GM21423 (cell line): ENCODE data around the gene MAN1C1.
"Not testable (repeated sequence)": the region's sequence is repeated elsewhere in the genome, so short reads cannot be mapped to it uniquely, and the experiment has no call there.

Experiments
- ATAC-seq: cut with Tn5 transposase; IDR thresholded peaks from one replicate; pipeline ENCODE4 v1.9.1; 2021; ENCODE audit warnings: mild to moderate bottlenecking, moderate library complexity; ENCODE audit not compliant: unreplicated experiment

Gene MAN1C1

GRCh38 chr1:25653558-25653957 is 37.0 kb downstream of the MAN1C1 start:
- ATAC-seq = no peak

GRCh38 chr1:25654109-25654660 is 37.6 kb downstream of the MAN1C1 start:
- no peak for ATAC-seq

- ATAC-seq = no peak
These were observed 40.7 kb downstream of the MAN1C1 start for GRCh38 chr1:25657121-25657882.

GRCh38 chr1:25657883-25658760 is 41.5 kb downstream of the MAN1C1 start:
- ATAC-seq = no peak

- ATAC-seq = no peak
These were observed 42.3 kb downstream of the MAN1C1 start for GRCh38 chr1:25658791-25659431.

- no peak for ATAC-seq
These were observed 44.6 kb downstream of the MAN1C1 start for GRCh38 chr1:25661043-25661815.

GRCh38 chr1:25662061-25662460 is 45.5 kb downstream of the MAN1C1 start:
- ATAC-seq = no peak

- ATAC-seq = not testable (repeated sequence)
These were observed 46.4 kb downstream of the MAN1C1 start for GRCh38 chr1:25662959-25663358.

- no peak for ATAC-seq
These were observed 48.0 kb downstream of the MAN1C1 start for GRCh38 chr1:25664357-25665199.

GRCh38 chr1:25666460-25666859 is 49.9 kb downstream of the MAN1C1 start:
- no peak for ATAC-seq

GRCh38 chr1:25668931-25669573 is 52.5 kb downstream of the MAN1C1 start:
- ATAC-seq = no peak

- no peak for ATAC-seq
These were observed 53.4 kb downstream of the MAN1C1 start for GRCh38 chr1:25669781-25670567.

- ATAC-seq = no peak
These were observed 55.3 kb downstream of the MAN1C1 start for GRCh38 chr1:25671929-25672328.

- no peak for ATAC-seq
These were observed 56.3 kb downstream of the MAN1C1 start for GRCh38 chr1:25672763-25673409.

- no peak for ATAC-seq
These were observed 56.9 kb downstream of the MAN1C1 start for GRCh38 chr1:25673456-25673855.

- ATAC-seq = no peak
These were observed 57.6 kb downstream of the MAN1C1 start for GRCh38 chr1:25673962-25674806.

GRCh38 chr1:25674807-25675084 is 58.2 kb downstream of the MAN1C1 start:
- ATAC-seq = no peak
